Iris pigment epithelial cell (primary cell): Measurements from ENCODE around the gene DESI2.

Source experiments
- DNase-seq: peaks from one replicate; pipeline ENCODE4 v3.0.0-alpha.2; 2011; ENCODE audit warnings: low read depth

Gene DESI2

DNA sequence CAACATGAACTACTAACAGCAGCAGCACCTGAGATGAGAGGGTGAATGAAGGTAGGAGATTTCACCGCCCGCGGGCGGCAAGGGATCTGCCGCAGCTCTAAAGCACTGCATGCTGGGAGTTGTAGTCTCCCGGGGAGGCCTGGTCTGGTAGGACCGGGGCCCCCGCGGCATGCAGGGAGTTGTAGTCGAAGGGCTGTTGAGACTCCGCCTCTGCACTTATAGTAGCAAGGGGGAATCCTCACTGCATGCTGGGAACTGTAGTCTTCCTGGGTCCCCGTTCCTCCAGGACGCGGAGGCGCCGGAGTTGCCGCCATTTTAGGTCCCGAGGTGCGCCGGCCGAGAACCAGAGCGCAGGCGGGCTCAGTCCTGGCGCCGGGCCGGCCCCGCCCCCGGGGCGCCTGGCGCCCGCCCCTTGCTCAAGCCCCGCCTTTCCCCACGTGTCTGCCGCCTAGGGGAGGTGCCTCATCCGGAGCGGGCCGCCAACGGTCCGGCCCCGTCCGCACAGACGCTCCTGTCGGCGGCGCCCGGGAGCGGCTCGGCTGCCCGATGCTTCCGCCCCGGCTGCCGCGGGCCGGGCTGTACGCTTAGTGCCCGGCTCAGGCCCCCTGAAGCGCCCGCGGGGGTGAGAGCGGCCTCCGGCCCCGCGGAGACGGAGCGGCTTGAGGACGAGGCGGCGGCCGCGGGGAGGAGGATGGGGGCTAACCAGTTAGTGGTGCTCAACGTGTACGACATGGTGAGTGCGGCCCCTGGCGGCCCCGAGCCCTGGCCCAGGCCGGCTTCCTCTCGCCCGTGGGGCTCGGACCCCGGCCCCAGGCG, at the start of gene DESI2:
TSS of gene DESI2 (plus strand) at position 504 of the 816 bp plus-strand sequence. CDS start at position 692, 188 bp downstream.
- DNase-seq: peak; percentile 100

DNA sequence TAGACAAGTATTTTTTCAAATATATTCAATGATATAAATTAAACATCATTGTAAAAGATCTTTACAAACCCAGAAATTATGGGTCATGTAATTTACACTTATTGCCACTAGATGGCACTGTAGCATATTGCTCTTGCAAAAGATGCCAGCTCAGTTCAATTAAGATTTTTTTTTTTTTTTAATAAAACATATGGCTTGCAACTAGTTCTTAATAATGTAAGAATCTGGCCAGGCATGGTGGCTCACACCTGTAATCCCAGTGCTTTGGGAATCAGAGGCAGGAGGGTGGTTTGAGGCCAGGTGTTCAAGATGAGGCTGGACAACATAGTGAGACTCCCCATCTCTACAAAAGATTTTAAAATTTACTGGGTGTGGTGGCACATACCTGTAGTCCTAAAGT, 49.4 kb upstream of the DESI2 start:
- DNase-seq: peak; percentile 34

- DNase-seq: no peak
Observed at GRCh38 chr1:244605835-244606370, 47.0 kb upstream of the DESI2 start.

- no peak for DNase-seq
Observed at GRCh38 chr1:244614113-244614836, 38.7 kb upstream of the DESI2 start.

DNA sequence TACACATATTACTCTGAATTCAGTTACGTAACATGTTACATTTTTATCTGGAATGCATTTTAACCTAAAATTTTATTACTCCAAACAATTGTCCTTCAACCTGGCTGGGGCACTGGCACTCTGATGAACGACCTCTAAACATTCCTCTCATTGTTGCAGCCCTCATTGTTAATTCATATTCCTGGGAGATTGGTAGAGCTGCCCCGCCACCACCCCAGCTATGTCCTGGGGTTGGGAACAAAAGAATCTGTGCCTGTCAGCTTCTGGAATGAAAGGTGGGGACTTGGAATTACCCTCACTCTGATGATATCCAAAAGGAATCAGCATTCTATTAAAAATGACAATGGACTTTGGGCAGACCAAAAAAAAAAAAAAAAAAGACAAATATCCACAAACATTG, 38.0 kb upstream of the DESI2 start:
- no peak for DNase-seq

GRCh38 chr1:244615301-244615700, 37.6 kb upstream of the DESI2 start:
- no peak for DNase-seq

DNA sequence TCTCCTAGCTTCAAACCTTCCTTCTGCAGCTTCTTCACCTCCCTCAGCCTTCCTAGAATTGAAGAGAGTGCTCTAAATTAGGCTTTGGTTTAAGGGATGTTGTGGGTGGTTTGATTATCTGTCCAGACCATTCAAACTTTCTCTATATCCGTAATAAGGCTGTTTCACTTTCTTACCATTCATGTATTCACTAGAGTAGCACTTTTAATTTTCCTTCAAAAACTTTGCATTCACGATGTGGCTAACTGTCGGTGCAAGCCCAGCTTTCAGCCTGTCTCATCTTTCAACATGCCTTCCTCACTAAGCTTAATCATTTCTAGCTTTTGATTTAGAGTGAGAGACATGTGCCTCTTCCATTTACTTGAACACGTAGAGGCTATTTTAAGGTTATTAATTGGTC, 26.2 kb upstream of the DESI2 start:
- DNase-seq: no peak

- peak; percentile 15 for DNase-seq
Observed at GRCh38 chr1:244628789-244629188, 24.1 kb upstream of the DESI2 start.

DNA sequence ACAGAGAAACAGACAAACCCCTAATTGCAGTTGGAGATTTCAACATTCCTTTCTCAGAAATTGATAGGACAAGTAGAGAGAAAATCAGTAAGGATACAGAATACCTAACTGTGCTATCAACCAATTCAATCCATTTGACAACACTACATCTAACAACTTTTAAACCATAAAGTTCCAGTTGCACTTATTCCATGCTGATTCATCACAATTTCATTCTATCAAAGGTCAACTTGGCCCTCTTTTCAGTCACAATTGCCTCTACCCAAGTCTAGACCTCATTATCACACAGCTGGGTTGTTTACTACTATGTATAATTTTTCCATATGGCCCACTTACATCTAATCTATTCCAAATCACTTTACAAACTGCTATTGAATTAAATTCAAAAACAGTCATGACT, 19.8 kb upstream of the DESI2 start:
- no peak for DNase-seq

GRCh38 chr1:244634546-244634945, 18.4 kb upstream of the DESI2 start:
- peak; percentile 7 for DNase-seq

DNA sequence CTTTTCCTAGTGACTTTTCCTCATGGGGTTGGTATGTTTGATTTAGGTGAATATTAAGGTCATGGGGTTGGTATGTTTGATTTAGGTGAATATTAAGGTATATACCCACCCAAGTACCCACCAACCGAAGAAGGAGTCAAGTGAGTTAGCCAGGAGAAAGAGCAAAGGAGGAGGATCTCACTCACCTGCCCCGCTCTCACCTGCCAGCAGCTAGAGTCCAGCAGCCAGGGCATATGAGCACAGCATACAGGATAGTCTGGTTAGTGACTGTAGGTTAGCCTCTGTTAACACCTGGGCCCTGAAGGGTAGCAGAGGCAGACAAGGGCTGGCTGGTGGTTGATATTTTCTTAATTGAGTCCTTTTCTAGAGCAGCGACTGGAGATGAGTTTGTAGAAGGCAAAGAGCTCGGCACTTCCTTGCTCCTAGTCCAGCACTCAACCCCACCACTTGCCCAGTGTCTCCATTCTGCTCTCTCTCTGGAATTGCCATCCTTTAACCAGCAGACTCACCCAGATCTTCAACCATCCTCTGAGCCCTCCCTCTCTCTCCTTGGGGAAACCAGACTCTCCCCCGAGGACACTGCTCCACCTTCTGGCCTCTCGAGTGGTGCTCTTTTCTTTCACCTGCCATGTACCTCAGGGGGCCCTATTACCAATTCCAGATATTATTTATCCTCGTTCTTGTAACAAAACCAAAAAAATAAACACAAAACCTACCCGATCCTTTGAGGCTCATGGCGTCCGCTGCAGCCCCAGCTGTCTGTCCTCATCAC, 16.3 kb upstream of the DESI2 start:
- DNase-seq: no peak

DNA sequence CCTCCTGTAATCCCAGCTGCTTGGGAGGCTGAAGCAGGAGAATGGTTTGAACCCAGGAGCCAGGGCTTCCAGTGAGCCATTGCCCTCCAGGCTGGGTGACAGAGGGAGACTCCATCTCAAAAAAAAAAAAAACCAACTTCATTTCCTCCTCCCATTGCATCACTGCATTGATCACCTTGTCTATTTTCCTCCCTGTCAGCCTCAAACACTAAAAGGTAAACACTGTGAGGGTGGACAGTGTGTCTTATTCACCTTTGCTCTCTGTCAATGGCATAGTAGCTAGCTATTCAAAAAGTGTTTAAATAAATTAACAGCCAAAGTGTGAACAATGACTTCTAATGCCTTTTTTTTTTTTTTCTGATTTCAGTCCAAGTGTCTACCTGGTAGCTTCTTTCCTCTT, 13.4 kb upstream of the DESI2 start:
- no peak for DNase-seq

- no peak for DNase-seq
Observed at GRCh38 chr1:244640917-244641316, 12.0 kb upstream of the DESI2 start.

DNA sequence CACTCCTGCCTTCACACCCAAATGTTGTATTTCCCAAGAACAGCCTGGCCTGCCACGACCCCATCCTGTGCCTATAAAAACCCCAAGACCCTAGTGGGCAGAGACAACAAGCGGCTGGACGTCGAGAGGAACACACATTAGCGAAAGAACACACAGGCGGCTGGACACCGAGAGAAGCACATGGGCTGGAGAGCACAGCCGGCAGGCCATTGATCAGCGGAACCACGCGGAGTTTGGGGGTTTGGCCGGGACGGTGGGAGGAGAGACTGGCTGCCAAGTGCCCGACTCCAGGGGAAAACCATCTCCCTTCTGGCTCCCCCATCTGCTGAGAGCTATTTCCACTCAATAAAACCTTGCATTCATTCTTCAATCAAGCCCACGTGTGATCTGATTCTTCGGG, 10.4 kb upstream of the DESI2 start:
- no peak for DNase-seq

- DNase-seq: no peak
Observed at GRCh38 chr1:244642988-244643387, 9.9 kb upstream of the DESI2 start.

- DNase-seq: no peak
Observed at GRCh38 chr1:244645414-244645813, 7.5 kb upstream of the DESI2 start.

DNA sequence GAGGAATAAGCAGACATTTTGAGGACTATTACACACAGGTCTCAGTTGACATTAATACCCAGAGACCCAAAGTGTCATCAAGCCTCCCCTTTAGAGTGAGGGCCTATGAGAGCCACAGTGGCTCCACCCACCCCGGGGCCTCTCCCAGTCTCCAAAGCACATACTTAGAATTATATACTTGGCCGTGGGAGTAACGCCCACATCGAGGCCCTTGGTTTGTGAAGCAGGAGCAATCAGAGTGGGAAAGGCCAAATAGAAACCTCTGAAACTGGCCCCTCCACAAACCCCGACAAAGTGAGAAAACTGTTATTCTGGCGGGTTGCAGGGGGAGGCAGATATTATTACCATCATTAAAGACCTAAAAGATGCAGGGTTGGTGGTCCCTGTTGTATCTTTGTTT, 7.0 kb upstream of the DESI2 start:
- no peak for DNase-seq

- DNase-seq: no peak
Observed at GRCh38 chr1:244647819-244648218, 5.1 kb upstream of the DESI2 start.

DNA sequence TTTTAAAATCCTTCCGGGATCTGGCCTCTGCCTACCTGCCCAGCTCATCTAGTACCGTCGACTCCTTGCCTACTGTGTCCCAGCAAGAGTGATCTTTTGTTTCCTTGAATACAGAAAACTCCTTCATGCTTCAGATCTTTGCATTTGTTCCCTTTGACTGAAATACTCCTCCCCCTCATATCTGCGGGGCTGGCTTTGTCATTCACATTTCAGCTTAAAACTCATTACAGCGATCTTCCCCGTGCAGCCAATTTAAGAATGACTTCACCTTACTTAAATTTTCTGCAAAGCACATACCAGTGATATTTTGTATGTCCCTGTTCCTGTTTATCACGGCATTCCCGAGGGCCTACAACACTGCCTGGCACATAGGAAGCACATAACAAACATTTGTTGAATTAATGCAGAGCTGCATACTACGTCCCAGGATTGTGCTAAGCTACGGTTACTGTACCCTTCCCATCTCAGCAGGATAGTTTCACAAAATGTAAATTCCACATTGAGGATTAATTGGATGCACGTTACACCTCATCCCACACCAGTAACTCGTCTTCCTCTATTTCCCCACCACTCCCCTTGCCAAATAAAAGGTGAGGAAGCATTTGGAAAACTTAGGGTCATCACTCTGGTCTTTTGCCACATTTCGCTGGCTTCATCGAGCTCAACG, 837 bp upstream of the DESI2 start:
- DNase-seq: peak; percentile 11

DNA sequence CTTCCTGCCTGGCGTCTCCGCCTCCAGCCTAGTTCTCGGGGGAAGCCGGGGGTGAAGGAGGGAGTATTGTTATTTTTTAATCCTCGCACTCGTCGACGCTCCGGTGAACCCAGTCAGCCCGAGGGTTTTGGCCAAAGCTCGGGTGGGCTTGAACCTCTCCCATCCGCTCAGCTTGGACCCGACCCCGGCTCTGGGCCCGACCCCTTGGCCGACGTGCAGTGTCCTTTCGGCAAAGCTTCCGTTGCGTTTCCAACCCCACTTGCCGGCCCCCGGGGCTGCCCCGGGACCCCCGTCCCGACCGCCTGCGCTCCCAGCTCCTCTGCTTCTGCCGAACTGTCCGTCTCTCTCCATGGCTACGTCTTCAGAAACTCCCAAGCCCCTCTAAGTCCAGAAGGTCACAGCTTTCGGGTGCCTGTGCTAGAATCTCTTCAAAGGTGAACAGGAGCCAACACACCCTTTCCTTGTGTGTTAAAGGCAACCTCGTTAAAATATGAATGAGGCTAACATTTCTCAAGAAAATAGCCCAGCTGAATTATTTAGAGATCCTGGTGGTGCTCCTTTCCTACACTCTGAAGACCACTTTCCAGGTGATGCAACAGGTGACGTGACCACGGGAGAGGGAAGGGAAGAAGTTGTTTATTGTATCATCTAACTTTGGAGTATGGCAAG, 647 bp downstream of the DESI2 start:
- DNase-seq: peak; percentile 31
